CD4-positive, alpha-beta T cell treated with Interleukin-15 for 1 hour (primary cell): ENCODE data around the gene ANKRD6.

Experiments used
- DNase-seq: peaks from one replicate; pipeline ENCODE4 v3.0.0-alpha.2; 2020

ANKRD6 gene

GRCh38 chr6:89475634-89476033 lies 42.7 kb downstream of the ANKRD6 start:
- DNase-seq = no peak

DNA sequence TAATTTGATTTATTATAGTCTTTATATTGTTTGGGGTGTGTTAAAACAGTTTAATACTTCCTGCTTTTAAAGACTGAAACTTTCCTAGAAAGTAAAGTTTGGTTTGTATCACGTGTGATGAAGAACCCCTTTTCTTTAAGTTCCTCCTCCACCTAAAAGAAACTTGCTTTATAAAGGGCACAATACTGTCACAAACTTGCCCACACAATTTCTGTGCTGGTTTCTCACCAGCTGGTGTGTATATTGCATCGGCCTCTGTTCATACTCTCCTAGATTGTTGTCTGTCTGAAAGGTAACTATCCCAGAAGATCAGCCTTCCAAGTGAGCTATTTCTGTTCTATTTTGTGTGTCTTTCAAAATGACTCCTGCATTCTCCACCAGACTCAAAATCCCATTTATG lies 46.9 kb downstream of the ANKRD6 start:
- DNase-seq = no peak

- no peak for DNase-seq
Observed at GRCh38 chr6:89481695-89482094, 48.7 kb downstream of the ANKRD6 start.

GRCh38 chr6:89482126-89482525 lies 49.2 kb downstream of the ANKRD6 start:
- DNase-seq = no peak

- DNase-seq = no peak
Observed at GRCh38 chr6:89483111-89483720, 50.3 kb downstream of the ANKRD6 start.

DNA sequence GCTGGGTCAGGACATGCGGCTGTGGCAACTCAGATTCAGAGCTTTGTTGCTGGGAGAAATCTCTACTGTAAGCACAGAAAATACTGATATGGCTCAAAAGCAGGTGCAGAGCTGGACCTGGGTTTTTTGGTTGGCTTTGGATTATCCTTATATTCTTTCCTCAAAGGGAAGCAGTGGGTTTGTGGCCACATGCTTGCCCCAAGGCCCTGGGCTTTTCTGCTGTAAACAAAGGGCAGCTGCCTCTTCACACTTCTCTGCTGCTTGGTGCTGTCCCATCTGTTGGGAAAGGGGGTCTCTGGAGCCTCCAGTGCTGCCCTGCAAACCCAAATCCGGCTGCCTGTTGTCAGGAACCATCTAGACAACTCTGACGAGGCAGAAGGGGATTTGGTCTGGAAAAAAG lies 52.4 kb downstream of the ANKRD6 start:
- DNase-seq = no peak

- DNase-seq = no peak
Observed at GRCh38 chr6:89487864-89488263, 54.9 kb downstream of the ANKRD6 start.

DNA sequence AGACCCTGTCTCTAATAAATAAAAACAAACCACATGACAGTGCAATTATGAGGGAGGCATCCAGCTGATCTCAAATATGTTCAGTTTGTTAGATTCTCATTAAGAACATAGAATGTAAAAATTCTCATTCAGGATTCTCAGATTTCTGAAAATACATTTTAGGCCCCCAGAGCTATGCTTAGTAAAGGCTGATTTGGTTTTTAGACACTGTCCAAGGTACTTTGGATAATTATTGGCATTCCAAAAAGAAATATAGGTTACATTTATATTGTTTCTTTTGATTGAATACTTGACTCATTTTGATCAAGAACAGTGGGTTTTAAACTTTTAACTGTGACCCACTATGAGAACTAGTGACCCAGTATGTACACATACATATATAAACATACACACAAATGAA lies 55.5 kb downstream of the ANKRD6 start:
- DNase-seq = no peak

DNA sequence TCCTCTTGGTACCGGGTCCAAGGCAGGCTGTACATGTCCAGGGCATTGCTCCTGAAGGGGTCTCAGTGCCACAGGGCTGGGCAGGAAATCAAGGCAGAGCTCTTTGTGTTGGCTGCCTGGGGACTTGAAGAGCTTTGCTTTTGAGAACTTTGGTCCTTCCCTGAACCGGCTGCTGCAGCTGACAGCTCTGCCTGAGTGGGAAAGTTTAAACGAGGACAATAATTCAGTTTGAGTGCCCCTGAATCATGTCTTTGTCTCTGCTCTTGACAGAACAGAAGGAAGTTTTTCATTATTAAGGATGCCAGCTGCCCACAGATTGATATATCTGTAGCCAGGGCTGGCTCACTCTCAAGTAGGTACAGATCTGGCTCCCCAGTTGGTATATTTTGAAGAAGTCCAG lies 56.1 kb downstream of the ANKRD6 start:
- DNase-seq = no peak

DNA sequence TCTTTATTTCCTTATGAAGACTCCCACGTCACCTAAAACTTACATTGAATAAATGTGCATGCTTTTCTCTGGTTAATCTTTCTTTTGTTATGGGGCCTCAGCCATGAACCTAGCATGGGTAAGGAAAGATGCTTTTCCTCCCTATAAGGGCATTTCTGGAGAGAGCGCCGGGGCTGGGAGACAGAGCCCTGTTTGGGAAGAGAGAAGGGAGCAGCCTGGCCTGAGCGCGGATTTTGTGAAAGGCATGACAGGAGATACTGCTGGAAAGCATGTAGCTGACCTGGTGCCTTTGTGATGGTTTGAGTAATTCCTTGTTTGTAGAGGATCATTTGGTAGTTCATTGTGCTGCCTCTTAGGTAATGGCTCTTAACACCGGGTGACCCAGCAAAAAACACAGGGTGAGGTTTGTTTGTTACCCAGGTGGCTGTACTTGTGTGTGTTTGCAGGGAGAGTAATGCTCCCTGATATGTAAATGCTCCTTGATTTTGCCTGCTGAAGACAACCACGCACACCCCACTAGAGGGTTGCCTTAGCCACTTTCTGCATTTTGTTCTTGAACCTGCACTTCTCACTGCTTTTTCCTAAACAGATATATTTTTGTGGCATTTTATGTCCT lies 59.2 kb downstream of the ANKRD6 start:
- no peak for DNase-seq

GRCh38 chr6:89494131-89494793 lies 61.3 kb downstream of the ANKRD6 start:
- no peak for DNase-seq

GRCh38 chr6:89495961-89496535 lies 63.1 kb downstream of the ANKRD6 start:
- no peak for DNase-seq

DNA sequence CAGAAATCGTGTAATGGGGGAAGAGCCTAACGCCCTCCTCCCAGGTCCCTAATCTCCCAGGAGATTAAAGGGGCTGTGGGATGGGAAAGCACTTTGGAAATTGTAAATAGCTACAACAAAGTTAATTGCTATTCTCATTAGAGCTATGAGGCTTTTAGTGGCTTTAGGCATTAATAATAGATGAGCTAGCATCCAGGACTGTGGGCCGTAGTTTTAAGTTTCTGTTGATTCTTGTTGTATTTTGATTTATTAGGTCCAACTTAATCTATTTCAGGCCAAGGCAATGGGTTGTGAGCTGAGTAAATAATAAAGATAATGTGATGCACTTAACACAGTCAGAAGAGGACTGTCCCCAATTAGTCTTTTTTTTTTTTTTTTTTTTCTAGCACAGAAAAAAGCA lies 67.7 kb downstream of the ANKRD6 start:
- no peak for DNase-seq

DNA sequence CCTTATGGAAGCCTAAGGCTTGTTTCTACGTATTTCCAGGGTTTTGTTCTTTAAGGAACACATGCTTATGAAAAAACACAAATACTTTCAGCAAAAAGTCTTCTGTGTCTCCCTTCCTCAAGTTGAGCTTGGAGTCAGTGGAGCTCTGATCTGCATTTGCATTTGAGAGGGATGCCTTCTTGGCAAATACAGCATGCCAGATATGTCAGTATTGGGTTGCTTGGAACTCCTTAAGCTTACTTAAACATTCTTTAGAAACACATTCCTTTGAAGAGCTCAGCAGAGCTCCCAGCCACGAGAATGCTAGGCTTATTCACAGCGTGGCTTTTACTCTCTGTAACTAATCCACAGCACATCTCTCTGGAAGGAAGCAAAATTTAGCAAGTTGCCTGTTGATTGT lies 68.3 kb downstream of the ANKRD6 start:
- no peak for DNase-seq

- no peak for DNase-seq
Observed at GRCh38 chr6:89501753-89502152, 68.8 kb downstream of the ANKRD6 start.

DNA sequence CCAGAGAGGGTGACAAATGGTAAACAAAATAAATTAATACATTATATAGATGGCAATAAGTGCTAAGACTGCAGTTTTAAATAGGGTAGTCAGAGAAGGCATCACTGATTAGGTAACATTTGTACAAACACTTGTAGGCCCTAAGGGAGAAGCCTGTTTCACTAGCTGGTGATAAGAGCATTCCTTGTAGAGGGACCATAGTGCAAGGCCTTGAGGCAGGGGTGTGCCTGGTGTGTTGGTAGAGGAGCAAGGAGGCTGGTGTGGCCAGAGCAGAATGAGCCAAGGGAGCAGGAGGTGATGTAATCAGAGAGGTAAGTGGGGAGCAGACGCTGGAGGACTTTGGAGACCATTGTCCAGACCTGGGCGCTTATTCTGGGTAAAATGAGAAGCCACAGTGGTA lies 70.7 kb downstream of the ANKRD6 start:
- no peak for DNase-seq

- DNase-seq = no peak
Observed at GRCh38 chr6:89505847-89506246, 72.9 kb downstream of the ANKRD6 start.

DNA sequence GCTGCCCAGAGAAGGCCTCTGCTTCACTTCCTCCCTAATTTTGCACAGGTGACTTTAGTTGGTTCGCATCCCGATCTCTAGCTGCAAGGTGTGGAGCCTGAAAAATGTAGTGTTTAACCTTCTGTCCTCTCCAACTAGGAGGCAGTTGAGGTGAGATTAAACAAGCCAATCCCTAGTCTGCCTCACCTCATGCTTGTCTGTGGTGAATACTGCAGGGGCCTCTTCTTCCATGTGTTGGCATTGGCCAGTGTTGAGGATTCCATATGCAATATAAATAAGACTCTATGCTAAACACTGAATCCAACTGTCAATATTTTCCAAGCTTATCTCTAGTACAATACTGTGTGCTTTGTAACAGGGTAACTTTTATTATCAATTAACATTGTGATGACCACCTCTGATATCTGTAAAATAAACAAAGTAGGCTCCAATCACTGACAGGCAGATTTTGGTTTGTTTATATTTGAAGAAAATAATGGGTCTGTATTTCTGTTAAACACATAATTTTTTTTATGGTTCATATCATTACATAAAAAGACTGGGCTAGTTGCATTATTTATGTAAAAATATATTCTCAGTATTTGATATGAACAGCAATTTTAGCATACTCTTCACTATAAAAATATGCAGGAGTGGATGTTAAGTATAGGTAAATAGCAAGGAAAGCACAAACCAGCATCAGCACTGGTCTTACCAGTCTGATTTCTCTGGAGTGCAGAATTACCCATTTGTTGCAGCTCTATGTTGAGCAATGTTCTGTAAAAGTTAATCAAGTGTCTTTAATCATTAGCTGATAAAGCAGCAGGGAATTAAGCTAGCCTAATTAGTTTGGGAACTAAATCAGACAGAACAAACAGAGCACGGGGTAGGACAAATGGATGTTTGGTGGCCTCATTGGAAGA lies 74.0 kb downstream of the ANKRD6 start:
- DNase-seq = no peak

DNA sequence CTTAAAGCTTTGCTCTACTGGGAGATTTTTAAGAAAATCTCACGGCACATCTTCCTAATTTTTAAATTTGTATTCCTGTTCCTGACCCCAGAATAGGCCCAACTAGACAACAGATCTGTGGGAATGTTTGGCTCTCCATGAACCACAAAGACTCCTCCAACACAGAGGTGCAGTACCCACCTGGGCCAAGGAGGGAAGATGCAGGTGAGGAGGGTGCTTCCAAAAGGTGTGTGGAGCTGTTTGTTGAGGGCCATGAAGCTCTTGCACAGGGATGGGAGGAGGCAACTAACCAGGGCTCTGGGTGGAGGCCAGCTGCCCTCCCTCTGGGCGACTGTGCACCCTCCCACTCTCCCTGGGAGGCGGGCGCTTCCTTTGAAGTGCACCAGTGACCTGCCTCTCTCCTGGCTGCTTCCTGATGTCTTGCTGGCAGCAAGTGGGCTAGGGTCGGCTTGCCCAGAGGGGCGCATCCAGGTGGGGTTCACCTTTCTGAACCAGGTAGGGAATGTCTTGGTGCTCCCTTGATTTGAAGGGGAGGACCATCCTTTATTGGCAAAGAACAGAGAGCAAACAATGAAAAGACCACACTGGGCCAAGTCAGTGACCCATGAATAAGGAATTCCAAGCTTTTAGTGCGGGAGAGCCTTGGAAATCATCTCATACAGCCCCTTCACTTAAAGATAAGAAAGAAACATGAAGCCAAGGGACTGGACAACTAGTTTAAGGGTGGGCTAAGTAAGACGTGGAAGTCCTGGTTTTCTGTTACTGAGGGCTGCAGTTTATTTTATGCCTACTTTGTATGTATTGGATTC lies 76.0 kb downstream of the ANKRD6 start:
- no peak for DNase-seq

- DNase-seq = no peak
Observed at GRCh38 chr6:89509777-89510281, 76.9 kb downstream of the ANKRD6 start.

DNA sequence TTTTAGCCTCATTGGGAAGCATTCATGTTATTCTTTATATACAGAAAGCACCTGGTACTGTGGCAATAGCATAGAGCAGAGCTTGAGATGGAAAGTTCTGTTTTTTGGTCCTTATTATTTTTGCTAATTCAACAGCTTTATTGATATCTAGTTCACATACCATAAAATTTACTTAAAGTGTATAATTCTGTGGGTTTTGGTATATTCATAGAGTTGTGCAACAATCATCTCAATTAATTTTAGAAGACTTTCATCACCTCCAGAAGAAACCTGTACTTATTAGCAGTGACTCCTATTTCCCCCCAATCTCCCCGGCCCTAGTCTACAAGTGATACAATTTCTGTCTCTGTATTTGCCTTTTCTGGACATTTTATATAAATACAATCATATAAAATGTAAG lies 77.4 kb downstream of the ANKRD6 start:
- DNase-seq = no peak
